GM19351 (cell line): ENCODE data around the gene MRPS31.

Experiments used
- ATAC-seq: cut with Tn5 transposase; IDR thresholded peaks from one replicate; pipeline ENCODE4 v1.9.1; 2021; ENCODE audit warnings: mild to moderate bottlenecking, moderate library complexity; ENCODE audit not compliant: unreplicated experiment

Gene MRPS31

GRCh38 chr13:40770934-40771618 is at the start of gene MRPS31:
Gene MRPS31, minus strand, starts transcription at chr13:40771190. Its CDS starts 54 bp downstream, at chr13:40771136.
- peak; percentile 97 for ATAC-seq

DNA sequence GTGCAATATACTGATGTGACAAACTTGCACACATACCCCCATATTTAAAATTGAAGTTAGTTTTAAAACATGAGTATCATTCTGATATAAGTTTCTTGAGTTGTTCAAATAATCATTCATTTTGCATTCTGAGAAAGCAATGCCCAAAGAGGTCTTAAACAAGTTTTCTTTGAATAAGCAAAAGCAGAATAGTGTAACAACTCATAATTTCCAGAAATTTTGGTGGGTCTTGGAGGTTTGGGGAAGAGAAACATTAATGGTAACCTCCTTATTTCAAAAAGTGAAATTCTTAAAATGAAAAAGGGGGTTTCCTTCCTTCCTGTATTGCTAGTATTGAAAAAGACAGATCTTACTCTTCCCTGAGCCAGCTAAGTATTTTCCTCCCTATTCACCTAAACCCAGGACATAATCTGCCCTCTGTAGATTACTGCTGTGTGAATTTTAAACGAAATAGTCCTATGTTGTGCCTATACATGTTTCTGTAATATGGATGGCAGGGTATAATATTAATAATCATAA is 48.9 kb upstream of the MRPS31 start:
- no peak for ATAC-seq

DNA sequence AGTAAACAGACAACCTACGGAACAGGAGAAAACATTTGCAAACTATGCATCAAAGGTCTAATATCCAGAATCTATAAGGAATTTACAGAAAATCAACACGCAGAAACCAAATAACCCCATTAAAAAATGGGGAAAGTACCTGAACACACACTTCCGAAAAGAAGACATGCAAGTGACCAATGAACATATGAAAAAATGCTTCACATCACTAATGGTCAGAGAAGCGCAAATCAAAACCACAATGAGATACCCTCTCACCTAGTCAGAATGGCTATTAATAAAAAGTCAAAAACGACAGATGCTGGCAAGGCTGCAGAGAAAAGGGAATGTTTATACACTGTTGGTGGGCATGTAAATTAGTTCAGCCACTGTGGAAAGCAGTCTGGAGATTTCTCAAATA is 47.9 kb upstream of the MRPS31 start:
- ATAC-seq: no peak

- ATAC-seq: no peak
These were observed 43.8 kb upstream of the MRPS31 start for GRCh38 chr13:40814803-40815202.

DNA sequence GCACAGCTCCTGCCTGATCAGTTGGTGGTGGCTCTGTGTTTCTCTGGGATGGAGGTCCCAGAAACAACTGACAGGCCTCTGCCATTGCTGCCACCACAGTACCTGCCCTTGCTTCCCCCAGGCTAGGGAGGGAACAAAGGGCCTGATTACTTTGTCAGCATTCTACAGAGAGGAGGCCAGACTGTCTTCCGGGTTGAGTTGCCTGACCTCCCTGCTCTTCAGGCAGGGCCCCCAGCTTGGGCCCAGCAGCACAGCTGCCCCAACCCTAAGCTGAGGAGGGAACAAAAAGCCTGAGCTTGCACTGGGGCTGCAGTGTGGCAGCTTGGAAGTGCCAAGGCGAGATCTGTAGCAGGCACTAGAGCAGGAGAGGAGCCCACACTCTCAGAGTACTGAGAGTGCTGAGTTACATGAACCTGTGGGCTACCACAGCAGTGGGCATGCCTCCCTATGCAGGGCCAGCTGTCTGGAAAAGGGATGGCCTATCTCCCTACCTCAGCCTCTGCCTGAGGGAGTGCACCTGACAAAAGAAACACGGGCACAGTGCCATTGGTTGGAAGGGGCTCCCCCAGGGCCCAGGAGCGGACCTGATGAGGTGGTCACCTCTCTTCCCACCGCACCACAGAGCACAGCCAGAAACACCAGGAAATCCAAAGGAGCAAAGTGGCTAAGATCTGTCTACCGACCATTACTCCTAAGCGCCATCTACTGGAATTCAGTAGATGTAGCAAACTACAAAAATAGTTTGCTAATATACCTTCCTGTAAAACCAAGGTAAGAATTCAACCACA is 42.9 kb upstream of the MRPS31 start:
- no peak for ATAC-seq

DNA sequence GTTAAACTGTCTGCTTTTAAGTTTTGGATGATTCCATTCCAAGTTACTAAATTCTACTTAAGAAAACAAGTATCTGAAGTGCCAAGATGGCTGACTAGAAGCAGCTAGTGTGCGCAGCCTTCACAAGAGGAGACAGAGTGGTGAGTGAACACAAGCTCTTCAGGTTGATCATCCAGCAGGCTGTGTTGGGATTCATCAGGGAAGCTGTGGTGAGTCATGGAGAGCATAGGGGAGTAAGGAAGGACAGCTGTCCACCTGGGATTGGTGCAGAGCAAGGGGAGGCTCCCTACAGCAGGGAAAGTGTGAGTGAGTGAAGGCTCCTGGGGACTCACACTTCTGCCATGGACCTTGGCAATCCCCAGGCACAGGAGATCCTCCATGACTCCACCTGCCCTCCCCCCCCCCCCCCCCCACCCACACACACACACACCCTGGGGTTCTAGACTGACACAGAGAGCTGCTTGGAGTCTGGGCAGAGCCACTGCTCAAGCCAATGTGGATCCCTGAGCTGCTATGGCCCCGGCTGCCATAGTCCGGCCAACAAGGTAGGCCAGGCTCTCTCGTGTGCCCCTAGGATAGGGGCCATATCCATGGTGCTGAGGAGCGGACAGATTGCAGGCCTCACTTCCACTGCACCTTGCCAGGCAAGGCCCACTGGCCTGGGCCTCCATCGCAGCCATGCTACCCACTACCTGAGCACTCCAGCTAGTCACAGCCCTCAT is 41.9 kb upstream of the MRPS31 start:
- ATAC-seq: no peak

DNA sequence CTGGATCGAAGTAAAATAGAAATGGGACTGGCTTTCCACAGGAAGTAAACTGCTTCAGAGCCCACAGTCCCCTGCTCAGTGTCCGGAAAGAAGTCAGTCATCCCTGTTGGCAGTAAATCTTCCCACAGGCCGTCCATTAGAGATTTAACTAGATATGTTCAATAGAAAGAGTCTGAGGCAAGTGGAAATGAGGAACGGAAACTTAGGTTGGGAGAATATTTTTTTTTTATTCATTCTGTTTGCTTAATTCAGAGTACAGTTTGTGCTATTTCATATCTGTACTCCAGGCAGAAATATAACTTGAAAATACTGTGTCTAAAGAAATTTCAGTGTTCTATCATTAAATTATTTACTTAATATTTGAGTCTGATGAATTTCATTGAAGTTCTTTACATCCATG is 41.1 kb upstream of the MRPS31 start:
- no peak for ATAC-seq

DNA sequence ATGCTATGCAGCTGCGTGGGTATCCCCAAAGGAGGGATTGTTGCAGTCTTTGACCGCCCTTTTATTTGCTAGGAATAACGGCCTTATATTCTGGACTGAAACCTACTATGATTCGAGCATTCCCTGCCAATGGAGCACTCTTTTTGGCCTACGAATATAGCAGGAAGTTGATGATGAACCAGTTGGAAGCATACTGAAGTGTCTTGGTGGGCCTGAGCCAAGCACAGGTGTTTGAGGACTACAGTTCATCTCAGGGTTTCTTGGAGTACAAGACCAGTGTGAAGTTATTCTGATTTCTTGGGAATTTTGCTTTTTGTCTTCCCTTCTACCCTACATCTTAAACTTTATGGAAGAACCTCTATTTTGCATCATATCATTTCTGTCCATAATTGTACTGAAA is 38.5 kb upstream of the MRPS31 start:
- ATAC-seq: no peak

DNA sequence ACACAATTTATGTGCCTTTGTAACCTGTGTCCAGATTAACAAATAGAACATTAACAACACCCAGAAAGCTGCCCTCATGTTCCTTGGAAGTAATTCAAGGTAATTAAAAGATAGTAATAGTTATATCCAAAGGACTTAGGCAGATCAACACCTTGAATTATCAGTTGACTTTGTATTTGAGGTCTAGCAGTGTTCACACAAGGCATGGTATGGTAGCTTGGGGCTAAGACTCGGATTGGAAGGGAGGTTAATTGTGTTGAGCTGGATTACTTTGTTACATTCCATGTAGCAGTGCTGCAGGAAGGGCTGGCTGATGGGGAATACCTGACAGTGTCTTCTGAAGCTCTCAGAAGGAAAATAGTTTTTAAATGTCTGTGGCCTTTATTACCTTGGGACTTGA is 35.3 kb upstream of the MRPS31 start:
- no peak for ATAC-seq

GRCh38 chr13:40803316-40803715 is 32.3 kb upstream of the MRPS31 start:
- no peak for ATAC-seq

DNA sequence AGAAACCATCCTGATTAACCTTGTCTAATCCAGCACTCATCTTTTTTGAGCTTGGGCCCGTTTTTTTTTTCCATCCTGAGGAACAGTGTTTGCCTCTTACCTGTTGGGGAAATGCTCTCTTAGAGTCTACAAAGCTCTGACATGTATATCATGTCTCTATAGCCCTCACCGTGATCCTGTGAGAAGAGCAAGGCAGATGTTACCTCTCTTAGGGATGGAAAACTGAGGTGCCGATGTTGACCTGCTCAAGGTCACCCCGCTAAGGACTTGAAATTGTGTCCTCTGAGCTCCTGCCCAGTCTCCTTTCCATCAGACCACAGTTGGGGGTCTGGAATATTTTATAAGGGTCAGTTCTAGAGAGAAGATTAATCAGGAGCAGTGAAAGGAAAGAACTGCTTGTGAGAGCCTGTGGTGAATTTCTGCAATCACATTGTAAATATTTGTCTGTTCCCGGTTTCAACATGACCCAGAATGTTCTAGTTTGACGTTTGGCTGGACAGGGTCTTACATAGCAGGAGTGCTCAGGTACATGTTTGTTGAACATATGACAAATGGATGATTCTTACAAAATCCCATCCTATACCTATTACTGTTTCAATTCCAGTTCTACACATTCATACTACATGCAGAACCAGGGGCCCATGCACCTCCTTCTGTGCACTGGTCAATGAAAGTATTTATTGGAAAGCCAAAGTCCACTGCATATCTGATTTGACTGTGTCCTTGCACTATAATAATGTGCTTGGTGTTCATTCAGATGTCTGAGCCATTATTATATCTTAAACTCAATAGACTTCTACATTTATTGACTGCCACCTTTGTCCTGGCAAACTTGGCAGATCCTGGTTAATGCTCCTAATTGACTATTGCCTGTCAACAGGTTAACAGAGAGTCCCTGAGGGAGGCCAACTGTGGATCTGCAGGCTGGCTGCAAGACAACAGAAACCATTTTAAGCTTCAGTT is 30.5 kb upstream of the MRPS31 start:
- ATAC-seq: no peak

GRCh38 chr13:40800559-40800958 is 29.6 kb upstream of the MRPS31 start:
- no peak for ATAC-seq

DNA sequence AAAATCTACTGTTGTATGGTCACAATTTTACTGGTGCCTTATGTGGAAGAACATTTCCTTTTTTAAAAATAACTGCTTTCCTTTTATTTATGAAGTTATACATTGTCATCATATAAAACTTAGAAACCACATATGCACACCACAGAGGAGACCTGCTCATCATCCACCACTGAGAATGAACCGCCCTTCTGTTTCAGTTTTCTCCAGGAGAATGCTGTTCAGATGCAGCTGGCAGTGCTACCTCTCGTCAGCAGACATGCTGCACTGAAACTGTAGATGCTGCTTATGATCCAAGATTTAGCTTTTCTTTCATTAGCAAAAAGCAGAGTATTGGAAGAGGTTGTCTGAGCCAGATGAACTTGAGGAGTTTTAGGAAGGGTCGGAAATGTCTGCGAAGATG is 28.5 kb upstream of the MRPS31 start:
- no peak for ATAC-seq

DNA sequence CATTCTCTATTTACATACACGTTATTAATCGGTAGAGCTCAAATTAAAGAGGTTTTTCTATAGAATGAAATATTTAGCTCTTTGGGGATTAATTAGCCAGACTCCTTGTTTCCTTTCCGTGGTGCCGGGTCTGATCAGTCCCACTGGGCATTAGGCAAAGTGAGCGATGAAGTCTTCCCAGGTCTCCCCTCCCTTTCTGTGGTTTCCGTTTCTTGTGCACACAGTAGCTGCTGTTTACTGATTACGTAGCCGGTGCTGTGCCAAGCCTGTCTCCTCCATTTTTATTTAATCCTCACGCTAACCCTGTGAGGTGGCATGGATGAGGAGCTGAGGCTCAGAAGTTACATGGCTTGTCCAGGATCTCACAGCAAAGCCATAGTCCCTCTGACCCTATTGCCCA is 27.4 kb upstream of the MRPS31 start:
- no peak for ATAC-seq

DNA sequence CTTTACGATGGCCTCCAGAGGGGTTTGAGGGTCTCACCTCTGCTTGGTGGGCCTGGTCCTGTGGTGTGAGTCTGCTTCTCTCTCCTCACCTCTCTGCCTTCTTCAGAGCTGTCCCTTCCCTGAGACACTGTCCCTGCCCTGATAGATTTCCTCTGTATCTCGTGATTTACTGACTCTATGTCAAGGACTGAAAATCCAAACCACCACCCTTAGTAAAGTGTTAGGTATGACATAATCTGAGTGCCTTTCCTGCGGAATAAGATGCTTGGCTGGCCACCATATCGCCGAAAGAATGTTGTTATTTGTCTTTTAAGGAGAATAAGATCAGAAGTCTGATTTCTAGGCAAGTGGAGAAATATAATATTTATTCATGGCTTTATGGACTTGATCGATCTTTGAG is 25.7 kb upstream of the MRPS31 start:
- ATAC-seq: no peak

- no peak for ATAC-seq
These were observed 23.7 kb upstream of the MRPS31 start for GRCh38 chr13:40794414-40795368.

DNA sequence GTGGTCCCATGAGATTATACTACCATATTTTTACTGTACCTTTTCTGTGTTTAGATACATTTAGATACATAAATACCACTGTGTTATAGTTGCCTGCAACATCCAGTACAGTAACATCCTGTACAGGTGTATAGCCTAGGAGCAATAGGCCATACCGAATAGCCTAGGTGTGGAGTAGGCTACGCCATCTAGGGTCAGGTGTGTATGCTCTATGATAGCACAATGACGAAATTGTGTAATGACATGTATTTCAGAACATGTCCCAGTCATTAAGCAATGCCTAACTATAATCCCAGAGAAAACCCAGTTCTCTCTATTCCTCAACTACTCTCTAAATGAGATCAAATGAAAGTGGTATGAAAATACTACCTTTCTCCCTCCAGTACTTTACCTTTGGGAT is 22.3 kb upstream of the MRPS31 start:
- no peak for ATAC-seq

DNA sequence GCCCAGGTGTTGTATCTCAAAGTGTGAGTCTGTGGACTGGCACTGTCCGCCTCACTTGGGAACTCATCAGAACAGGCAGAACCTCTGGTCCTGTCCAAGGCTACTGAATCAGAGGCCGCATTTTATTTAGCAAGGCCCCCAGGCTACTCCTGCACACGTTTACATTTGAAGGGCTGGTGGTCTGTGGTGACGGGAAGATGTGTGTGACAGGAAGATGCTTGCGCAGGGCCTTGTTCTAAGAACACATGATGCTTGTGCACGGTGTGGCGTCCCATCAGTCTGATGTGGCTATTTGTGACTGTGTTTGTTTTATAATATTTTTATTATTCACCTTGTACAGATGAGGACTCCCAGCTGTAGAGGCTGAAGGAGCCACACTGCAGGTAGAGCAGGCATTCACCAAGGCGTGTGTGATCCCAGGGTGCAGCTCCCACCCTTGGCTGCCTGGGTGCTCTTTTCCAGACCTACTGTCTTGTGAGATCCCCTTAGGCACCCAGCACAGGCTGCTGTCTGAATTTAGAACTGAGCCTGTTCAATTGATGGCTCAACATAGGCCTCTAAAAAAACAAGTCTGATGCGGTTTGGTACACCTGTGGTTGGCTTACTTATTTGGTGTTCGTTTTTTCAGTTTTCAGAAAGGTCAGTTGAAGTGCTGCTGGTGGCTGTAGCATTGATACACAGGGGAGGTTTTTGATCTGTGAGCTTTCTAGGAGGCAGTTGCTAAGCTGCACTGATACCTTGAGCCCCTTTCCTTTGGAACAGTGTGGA is 21.5 kb upstream of the MRPS31 start:
- peak; percentile 39 for ATAC-seq
